Measurements from ENCODE around the gene CNTNAP2.

CNTNAP2 gene

GRCh38 chr7:146864644-146865043, 748.0 kb downstream of the CNTNAP2 start:
- Histone ChIP-seq H3K4me2 (ENCODE audit: low read length) (no peak overlapping the region), H3K18ac (ENCODE audit: low read length) (no peak overlapping the region), H2BK120ac (ENCODE audit: insufficient read depth, low read length, poor library complexity) (no peak overlapping the region), H2AK5ac (ENCODE audit: low read length) (no peak overlapping the region), H3K4me1 (ENCODE audit: control insufficient read depth in 1 of 2, insufficient read depth in 2 of 2, low read length in 2 of 2) (no peaks in the 10 kb centered on the region), H2BK5ac (ENCODE audit: low read depth, low read length, poor library complexity) (no peak overlapping the region), H3K4me3 (ENCODE audit: low read depth, low read length) (no peak overlapping the region), H3K27me3 (ENCODE audit: insufficient read depth, low read length) (no peaks in the 10 kb centered on the region), H3K79me1 (ENCODE audit: low read length) (no peaks in the 10 kb centered on the region), H3K14ac (ENCODE audit: low read length) (no peak overlapping the region), H2BK12ac (ENCODE audit: low read length) (no peak overlapping the region), H4K91ac (ENCODE audit: low read depth, low read length) (no peak overlapping the region), H2AFZ (ENCODE audit: insufficient read depth, low read length, poor library complexity) (no peak overlapping the region), H3K79me2 (ENCODE audit: control insufficient read depth, insufficient read depth, low read length, poor library complexity) (no peaks in the 10 kb centered on the region), H4K12ac (ENCODE audit: low read depth, low read length) (no peak overlapping the region), H3K36me3 (ENCODE audit: control insufficient read depth in 1 of 2, insufficient read depth in 2 of 2, low read length in 2 of 2) (no peaks in the 10 kb centered on the region), H3K27ac (ENCODE audit: low read depth, low read length) (no peak overlapping the region), H3K9me3 (ENCODE audit: insufficient read depth, low read depth, low read length) (no peaks in the 10 kb centered on the region), H3K9ac (ENCODE audit: low read length) (no peak overlapping the region), H3K4ac (ENCODE audit: low read depth, low read length) (no peak overlapping the region), H3K23ac (ENCODE audit: low read length) (no peak overlapping the region), H4K8ac (ENCODE audit: low read depth, low read length) (no peak overlapping the region)
- no CpG with 5 or more reads among the region's 2 CpGs for WGBS (ENCODE audit: extremely low coverage, insufficient coverage, insufficient read length)
- no peak for DNase-seq

GRCh38 chr7:146865696-146866095, 749.1 kb downstream of the CNTNAP2 start:
- Histone ChIP-seq H2AFZ (ENCODE audit: insufficient read depth, low read length, poor library complexity) (no peak overlapping the region), H4K8ac (ENCODE audit: low read depth, low read length) (no peak overlapping the region), H3K27ac (ENCODE audit: low read depth, low read length) (no peak overlapping the region), H3K79me1 (ENCODE audit: low read length) (no peaks in the 10 kb centered on the region), H2AK5ac (ENCODE audit: low read length) (no peak overlapping the region), H2BK120ac (ENCODE audit: insufficient read depth, low read length, poor library complexity) (no peak overlapping the region), H3K14ac (ENCODE audit: low read length) (no peak overlapping the region), H2BK5ac (ENCODE audit: low read depth, low read length, poor library complexity) (no peak overlapping the region), H4K91ac (ENCODE audit: low read depth, low read length) (no peak overlapping the region), H3K4me2 (ENCODE audit: low read length) (no peak overlapping the region), H3K23ac (ENCODE audit: low read length) (no peak overlapping the region), H3K4me3 (ENCODE audit: low read depth, low read length) (no peak overlapping the region), H3K27me3 (ENCODE audit: insufficient read depth, low read length) (no peaks in the 10 kb centered on the region), H3K9me3 (ENCODE audit: insufficient read depth, low read depth, low read length) (no peaks in the 10 kb centered on the region), H3K4ac (ENCODE audit: low read depth, low read length) (no peak overlapping the region), H3K4me1 (ENCODE audit: control insufficient read depth in 1 of 2, insufficient read depth in 2 of 2, low read length in 2 of 2) (no peaks in the 10 kb centered on the region), H3K9ac (ENCODE audit: low read length) (no peak overlapping the region), H2BK12ac (ENCODE audit: low read length) (no peak overlapping the region), H4K12ac (ENCODE audit: low read depth, low read length) (no peak overlapping the region), H3K36me3 (ENCODE audit: control insufficient read depth in 1 of 2, insufficient read depth in 2 of 2, low read length in 2 of 2) (no peaks in the 10 kb centered on the region), H3K79me2 (ENCODE audit: control insufficient read depth, insufficient read depth, low read length, poor library complexity) (no peaks in the 10 kb centered on the region), H3K18ac (ENCODE audit: low read length) (no peak overlapping the region)
- WGBS (ENCODE audit: extremely low coverage, insufficient coverage, insufficient read length), result no CpG with 5 or more reads among the region's 2 CpGs
- DNase-seq, result no peak

GRCh38 chr7:146874722-146875121, 758.1 kb downstream of the CNTNAP2 start:
- H3K4me2 ChIP-seq (ENCODE audit: low read length), result no peak overlapping the region
- H3K14ac ChIP-seq (ENCODE audit: low read length), result no peak overlapping the region
- no peaks in the 10 kb centered on the region for H3K79me1 ChIP-seq (ENCODE audit: low read length)
- no peak overlapping the region for H3K27ac ChIP-seq (ENCODE audit: low read depth, low read length)
- no CpG with 5 or more reads among the region's 4 CpGs for WGBS (ENCODE audit: extremely low coverage, insufficient coverage, insufficient read length)
- no peaks in the 10 kb centered on the region for H3K4me1 ChIP-seq (ENCODE audit: control insufficient read depth in 1 of 2, insufficient read depth in 2 of 2, low read length in 2 of 2)
- no peak overlapping the region for H3K23ac ChIP-seq (ENCODE audit: low read length)
- no peaks in the 10 kb centered on the region for H3K27me3 ChIP-seq (ENCODE audit: insufficient read depth, low read length)
- DNase-seq, result no peak
- H3K9me3 ChIP-seq (ENCODE audit: insufficient read depth, low read depth, low read length), result no peaks in the 10 kb centered on the region
- no peak overlapping the region for H3K9ac ChIP-seq (ENCODE audit: low read length)
- no peak overlapping the region for H2BK12ac ChIP-seq (ENCODE audit: low read length)
- H3K36me3 ChIP-seq (ENCODE audit: control insufficient read depth in 1 of 2, insufficient read depth in 2 of 2, low read length in 2 of 2), result no peaks in the 10 kb centered on the region
- no peak overlapping the region for H2AK5ac ChIP-seq (ENCODE audit: low read length)
- no peak overlapping the region for H4K91ac ChIP-seq (ENCODE audit: low read depth, low read length)
- H4K8ac ChIP-seq (ENCODE audit: low read depth, low read length), result no peak overlapping the region
- H2AFZ ChIP-seq (ENCODE audit: insufficient read depth, low read length, poor library complexity), result no peak overlapping the region
- H2BK120ac ChIP-seq (ENCODE audit: insufficient read depth, low read length, poor library complexity), result no peak overlapping the region
- H3K4me3 ChIP-seq (ENCODE audit: low read depth, low read length), result no peak overlapping the region
- H2BK5ac ChIP-seq (ENCODE audit: low read depth, low read length, poor library complexity), result no peak overlapping the region
- no peak overlapping the region for H3K4ac ChIP-seq (ENCODE audit: low read depth, low read length)
- no peaks in the 10 kb centered on the region for H3K79me2 ChIP-seq (ENCODE audit: control insufficient read depth, insufficient read depth, low read length, poor library complexity)
- H3K18ac ChIP-seq (ENCODE audit: low read length), result no peak overlapping the region
- H4K12ac ChIP-seq (ENCODE audit: low read depth, low read length), result no peak overlapping the region

GRCh38 chr7:146875237-146875785, 758.7 kb downstream of the CNTNAP2 start:
- H3K9me3 ChIP-seq (ENCODE audit: insufficient read depth, low read depth, low read length), result no peaks in the 10 kb centered on the region
- no peak for DNase-seq
- no peaks in the 10 kb centered on the region for H3K79me2 ChIP-seq (ENCODE audit: control insufficient read depth, insufficient read depth, low read length, poor library complexity)
- H2BK120ac ChIP-seq (ENCODE audit: insufficient read depth, low read length, poor library complexity), result no peak overlapping the region
- no peak overlapping the region for H3K18ac ChIP-seq (ENCODE audit: low read length)
- H3K36me3 ChIP-seq (ENCODE audit: control insufficient read depth in 1 of 2, insufficient read depth in 2 of 2, low read length in 2 of 2), result no peaks in the 10 kb centered on the region
- H3K4ac ChIP-seq (ENCODE audit: low read depth, low read length), result no peak overlapping the region
- H3K27ac ChIP-seq (ENCODE audit: low read depth, low read length), result no peak overlapping the region
- H4K91ac ChIP-seq (ENCODE audit: low read depth, low read length), result no peak overlapping the region
- no peak overlapping the region for H3K14ac ChIP-seq (ENCODE audit: low read length)
- H2AK5ac ChIP-seq (ENCODE audit: low read length), result no peak overlapping the region
- H2BK12ac ChIP-seq (ENCODE audit: low read length), result no peak overlapping the region
- no CpG with 5 or more reads among the region's 3 CpGs for WGBS (ENCODE audit: extremely low coverage, insufficient coverage, insufficient read length)
- H3K4me2 ChIP-seq (ENCODE audit: low read length), result no peak overlapping the region
- no peak overlapping the region for H2AFZ ChIP-seq (ENCODE audit: insufficient read depth, low read length, poor library complexity)
- no peaks in the 10 kb centered on the region for H3K4me1 ChIP-seq (ENCODE audit: control insufficient read depth in 1 of 2, insufficient read depth in 2 of 2, low read length in 2 of 2)
- no peak overlapping the region for H3K4me3 ChIP-seq (ENCODE audit: low read depth, low read length)
- no peaks in the 10 kb centered on the region for H3K79me1 ChIP-seq (ENCODE audit: low read length)
- no peak overlapping the region for H3K23ac ChIP-seq (ENCODE audit: low read length)
- H3K9ac ChIP-seq (ENCODE audit: low read length), result no peak overlapping the region
- no peak overlapping the region for H2BK5ac ChIP-seq (ENCODE audit: low read depth, low read length, poor library complexity)
- H4K8ac ChIP-seq (ENCODE audit: low read depth, low read length), result no peak overlapping the region
- no peak overlapping the region for H4K12ac ChIP-seq (ENCODE audit: low read depth, low read length)
- H3K27me3 ChIP-seq (ENCODE audit: insufficient read depth, low read length), result no peaks in the 10 kb centered on the region
